HG03175 (cell line): Measurements from ENCODE around the gene P2RX2.

Experiments used
- ATAC-seq: cut with Tn5 transposase; IDR thresholded peaks from one replicate; pipeline ENCODE4 v1.9.1; 2021; ENCODE audit warnings: mild to moderate bottlenecking, moderate library complexity; ENCODE audit not compliant: unreplicated experiment

Gene P2RX2

GRCh38 chr12:132600048-132601032 lies 18.2 kb upstream of the P2RX2 start:
- ATAC-seq = no peak

GRCh38 chr12:132601171-132601883 lies 17.2 kb upstream of the P2RX2 start:
- no peak for ATAC-seq

- ATAC-seq = no peak
Measured at GRCh38 chr12:132602572-132603239, 15.9 kb upstream of the P2RX2 start.

GRCh38 chr12:132603240-132604150 lies 15.1 kb upstream of the P2RX2 start:
- ATAC-seq = no peak

GRCh38 chr12:132604151-132604618 lies 14.4 kb upstream of the P2RX2 start:
- ATAC-seq = no peak

GRCh38 chr12:132604668-132605441 lies 13.7 kb upstream of the P2RX2 start:
- no peak for ATAC-seq

- ATAC-seq = no peak
Measured at GRCh38 chr12:132605892-132606291, 12.7 kb upstream of the P2RX2 start.

- no peak for ATAC-seq
Measured at GRCh38 chr12:132606466-132606865, 12.1 kb upstream of the P2RX2 start.

GRCh38 chr12:132606927-132607326 lies 11.6 kb upstream of the P2RX2 start:
- ATAC-seq = no peak

GRCh38 chr12:132608231-132609171 lies 10.1 kb upstream of the P2RX2 start:
- ATAC-seq = no peak

- ATAC-seq = no peak
Measured at GRCh38 chr12:132610051-132610759, 8.4 kb upstream of the P2RX2 start, which contains the start of gene LRCOL1. LRCOL1 (minus strand) TSS chr12:132610582; CDS start chr12:132606251, 4,331 bp downstream.

- no peak for ATAC-seq
Measured at GRCh38 chr12:132610866-132611602, 7.5 kb upstream of the P2RX2 start.

GRCh38 chr12:132611620-132612019 lies 7.0 kb upstream of the P2RX2 start:
- no peak for ATAC-seq

- ATAC-seq = no peak
Measured at GRCh38 chr12:132614029-132614428, 4.5 kb upstream of the P2RX2 start.

GRCh38 chr12:132614861-132615578 lies 3.6 kb upstream of the P2RX2 start:
- ATAC-seq = no peak

GRCh38 chr12:132615579-132616038 lies 3.0 kb upstream of the P2RX2 start:
- ATAC-seq = no peak
